Colonic mucosa (tissue), 4 donors: ENCODE data around the gene FBN1. TPM values are rescaled to one million over a fixed set of nuclear protein-coding genes. Genes with fewer than 3 reads are reported as not detected.

ENCODE experiments used
- DNase-seq: peaks from one replicate; pipeline ENCODE4 v3.0.0-alpha.2; 2020
- H3K27ac ChIP-seq: fragments of 200-600 bp; one replicate; pipeline ENCODE4 v1.8.0; 2021
- H3K27me3 ChIP-seq: fragments of 200-600 bp; one replicate; pipeline ENCODE4 v1.8.0; 2021
- H3K36me3 ChIP-seq: fragments of 200-600 bp; one replicate; pipeline ENCODE4 v1.8.0; 2021
- H3K4me1 ChIP-seq: fragments of 200-600 bp; one replicate; pipeline ENCODE4 v1.8.0; 2021; ENCODE audit warnings: mild to moderate bottlenecking
- H3K4me3 ChIP-seq: fragments of 200-600 bp; one replicate; pipeline ENCODE4 v1.8.0; 2021
- H3K9ac ChIP-seq, 2 donors: one replicate each; pipeline ENCODE4 v1.7.0; 2013; ENCODE audit warnings: control low read depth in 2 of 2, low read depth in 2 of 2, low read length in 2 of 2
- H3K9me3 ChIP-seq: fragments of 200-600 bp; one replicate; pipeline ENCODE4 v1.8.0; 2021
- intact Hi-C: fragments of 100-400 bp; cut with DNase I; formaldehyde crosslinking; loops from one replicate; pipeline ENCODE4 v1.14.1; 2022
- total RNA-seq, 2 donors: library from RNA; stranded (reverse); fragmentation: NEBNext Ultra II Directional in 1 of 2; extraction: Animal tissue kit (Norgen Biotek cat#: 25700) in 1 of 2; gene quantifications; one replicate each; pipeline ENCODE4 v1.2.1, GENCODE V29; 2021
- TF ChIP-seq, protein P1 (sequence below): fragments of 200-600 bp; IDR thresholded peaks from one replicate; pipeline ENCODE4 v1.8.0; 2022; ENCODE audit warnings: antibody characterized with exemption, mild to moderate bottlenecking
- donor health status: healthy.
- donor health status: DM: no; HTN: no; CAD: no.
- donor health status: DM: no; HTN: no; CAD: no.

Gene FBN1
- total RNA-seq, 2 donors from 2014 or later, result 6.6 to 19.5 TPM

DNA sequence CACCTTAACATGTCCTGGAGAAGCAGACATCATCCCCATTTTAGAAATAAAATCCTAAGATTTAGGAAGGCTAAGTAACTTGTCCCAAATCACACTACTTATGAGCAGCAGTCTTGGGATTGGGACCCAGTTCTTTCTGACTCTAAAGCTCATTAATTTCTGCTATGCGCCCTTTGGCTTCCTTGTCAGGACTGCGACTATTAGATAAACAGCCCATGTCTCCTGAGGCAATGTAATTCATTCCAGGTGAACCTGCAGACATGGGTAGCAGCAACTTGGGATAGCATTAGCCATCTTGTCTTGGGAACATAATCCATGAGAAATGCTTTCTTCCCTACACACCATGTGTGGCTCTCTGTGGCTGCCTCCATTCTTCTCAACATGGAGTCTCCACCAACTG lies 32.3 kb upstream of the FBN1 start:
- TF ChIP-seq, protein P1, sequence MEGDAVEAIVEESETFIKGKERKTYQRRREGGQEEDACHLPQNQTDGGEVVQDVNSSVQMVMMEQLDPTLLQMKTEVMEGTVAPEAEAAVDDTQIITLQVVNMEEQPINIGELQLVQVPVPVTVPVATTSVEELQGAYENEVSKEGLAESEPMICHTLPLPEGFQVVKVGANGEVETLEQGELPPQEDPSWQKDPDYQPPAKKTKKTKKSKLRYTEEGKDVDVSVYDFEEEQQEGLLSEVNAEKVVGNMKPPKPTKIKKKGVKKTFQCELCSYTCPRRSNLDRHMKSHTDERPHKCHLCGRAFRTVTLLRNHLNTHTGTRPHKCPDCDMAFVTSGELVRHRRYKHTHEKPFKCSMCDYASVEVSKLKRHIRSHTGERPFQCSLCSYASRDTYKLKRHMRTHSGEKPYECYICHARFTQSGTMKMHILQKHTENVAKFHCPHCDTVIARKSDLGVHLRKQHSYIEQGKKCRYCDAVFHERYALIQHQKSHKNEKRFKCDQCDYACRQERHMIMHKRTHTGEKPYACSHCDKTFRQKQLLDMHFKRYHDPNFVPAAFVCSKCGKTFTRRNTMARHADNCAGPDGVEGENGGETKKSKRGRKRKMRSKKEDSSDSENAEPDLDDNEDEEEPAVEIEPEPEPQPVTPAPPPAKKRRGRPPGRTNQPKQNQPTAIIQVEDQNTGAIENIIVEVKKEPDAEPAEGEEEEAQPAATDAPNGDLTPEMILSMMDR, result no peak

DNA sequence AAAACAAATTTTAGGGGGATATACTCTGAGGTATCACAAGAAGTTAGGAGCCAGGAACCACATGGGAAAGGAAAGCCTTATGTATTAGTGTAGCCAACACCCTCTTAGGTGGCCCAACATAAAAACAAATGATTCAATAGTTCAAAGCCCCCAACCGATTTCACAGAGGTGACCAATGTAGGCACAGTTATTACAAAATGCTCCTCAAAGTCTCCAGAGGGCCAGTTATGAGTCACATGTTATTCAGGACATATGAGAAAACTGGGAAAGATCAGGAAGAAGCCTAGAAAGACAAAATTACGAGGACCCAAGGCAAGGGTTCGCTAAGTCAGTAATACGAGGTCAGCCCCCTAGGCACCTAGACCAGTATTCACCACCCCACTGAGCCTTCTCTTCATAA lies 29.9 kb upstream of the FBN1 start:
- TF ChIP-seq, protein P1, result no peak
- H3K27ac ChIP-seq, result no peak overlapping the region
- intact Hi-C loops, result no loop called here
- no peak overlapping the region for H3K4me3 ChIP-seq
- no peaks in the 10 kb centered on the region for H3K4me1 ChIP-seq
- H3K9me3 ChIP-seq, result no peaks in the 10 kb centered on the region
- no peaks in the 10 kb centered on the region for H3K36me3 ChIP-seq
- DNase-seq, result no peak
- no peaks in the 10 kb centered on the region for H3K27me3 ChIP-seq
- H3K9ac ChIP-seq, result no peak overlapping the region

More for the DNA sequence above, 32.3 kb upstream of the FBN1 start:
- Histone ChIP-seq H3K4me3 (no peak overlapping the region), H3K9ac (no peak overlapping the region), H3K27me3 (no peaks in the 10 kb centered on the region), H3K27ac (no peak overlapping the region), H3K4me1 (no peaks in the 10 kb centered on the region), H3K9me3 (no peaks in the 10 kb centered on the region), H3K36me3 (no peaks in the 10 kb centered on the region)
- no peak for DNase-seq
- intact Hi-C loops, result no loop called here

DNA sequence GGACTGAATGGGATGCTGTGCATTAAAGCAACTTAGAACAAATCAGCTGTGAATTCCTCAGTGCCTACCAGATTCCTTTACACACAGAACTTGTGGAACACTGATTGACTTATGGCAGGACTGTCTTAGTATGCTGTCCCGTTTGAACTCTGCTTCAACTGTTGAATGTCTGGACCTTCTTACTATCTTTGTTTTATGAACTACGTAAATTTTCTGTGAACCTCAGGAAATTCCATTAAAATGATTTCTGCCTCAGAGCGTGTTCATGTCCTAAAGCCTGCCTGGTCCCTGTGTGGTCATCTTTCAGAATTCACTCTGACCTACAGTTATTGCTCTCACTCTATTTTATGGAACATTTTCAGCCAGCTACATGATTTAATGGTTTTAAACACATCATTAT lies 29.4 kb upstream of the FBN1 start:
- TF ChIP-seq, protein P1, result no peak
- Histone ChIP-seq H3K9me3 (no peaks in the 10 kb centered on the region), H3K4me1 (no peaks in the 10 kb centered on the region), H3K36me3 (no peaks in the 10 kb centered on the region), H3K9ac (no peak overlapping the region), H3K27me3 (no peaks in the 10 kb centered on the region), H3K27ac (no peak overlapping the region), H3K4me3 (no peak overlapping the region)
- intact Hi-C loops, result no loop called here
- no peak for DNase-seq

DNA sequence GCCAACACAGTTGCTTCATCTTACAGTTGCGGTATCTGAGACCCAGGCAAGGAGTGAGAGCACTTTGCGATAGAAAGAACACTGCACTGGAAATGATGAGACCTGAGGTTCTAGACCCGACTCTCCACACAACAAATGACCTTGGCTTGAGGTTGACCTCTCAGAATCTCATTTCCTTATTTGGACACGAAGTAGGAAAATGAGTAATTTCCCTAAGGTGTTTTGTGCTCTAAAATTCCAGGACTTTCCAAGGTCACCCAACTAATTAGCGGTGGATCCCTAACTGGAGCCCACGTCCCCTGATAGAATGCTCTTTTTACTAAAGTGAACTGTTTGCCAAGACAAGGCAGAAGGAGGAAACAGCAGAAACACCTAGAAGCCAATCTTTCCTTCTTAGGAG lies 26.7 kb upstream of the FBN1 start:
- DNase-seq, result no peak
- Histone ChIP-seq H3K9me3 (no peaks in the 10 kb centered on the region), H3K4me3 (no peak overlapping the region), H3K27me3 (no peaks in the 10 kb centered on the region), H3K4me1 (no peaks in the 10 kb centered on the region), H3K27ac (no peak overlapping the region), H3K9ac (no peak overlapping the region), H3K36me3 (no peaks in the 10 kb centered on the region)
- intact Hi-C loops, result no loop called here
- TF ChIP-seq, protein P1, result no peak

DNA sequence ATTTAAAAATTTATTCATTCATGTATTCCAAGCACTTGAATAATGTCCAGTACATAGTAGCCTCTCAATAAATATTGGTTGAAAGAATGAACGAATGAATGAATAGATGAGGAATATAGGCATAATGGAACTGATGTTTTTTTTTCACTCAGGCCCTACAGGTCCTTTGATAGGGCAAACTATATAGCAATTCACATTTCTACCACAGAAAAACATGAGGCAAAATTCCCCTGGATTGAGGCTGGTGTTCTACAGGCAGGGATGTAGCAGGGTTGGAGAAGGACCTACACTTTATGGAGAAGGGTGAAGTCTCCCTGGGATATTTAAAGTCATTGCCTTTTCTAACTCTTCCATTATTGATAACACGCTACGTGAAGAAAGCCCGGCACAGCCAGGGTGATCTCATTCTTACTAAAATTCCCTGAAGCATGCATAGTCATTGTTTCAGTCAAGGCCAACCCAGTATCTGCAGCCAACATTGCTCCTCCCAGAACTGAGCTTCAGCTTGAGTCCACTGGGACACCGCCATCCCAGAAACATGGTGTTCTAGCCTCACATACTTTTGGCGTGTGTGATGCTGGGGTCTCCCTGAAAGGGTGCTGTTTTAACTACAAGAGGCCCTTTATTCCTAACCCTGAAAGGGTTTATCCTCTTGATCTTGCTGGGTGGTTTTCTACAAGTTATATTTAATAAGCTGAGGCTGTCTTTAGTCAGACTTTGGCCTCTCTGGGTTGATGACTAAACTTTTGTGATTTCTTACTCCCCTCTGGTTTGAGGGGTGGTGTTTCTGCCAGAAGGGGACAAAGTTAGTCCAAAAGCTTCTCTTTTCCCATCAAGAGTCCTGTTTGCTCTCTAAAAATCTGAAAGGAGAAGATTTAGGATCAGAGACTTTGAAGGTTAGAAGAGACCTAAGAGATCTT lies 25.9 kb upstream of the FBN1 start:
- no peak for DNase-seq
- Histone ChIP-seq H3K36me3 (no peaks in the 10 kb centered on the region), H3K9ac (no peak overlapping the region), H3K4me1 (no peaks in the 10 kb centered on the region), H3K9me3 (no peaks in the 10 kb centered on the region), H3K27me3 (no peaks in the 10 kb centered on the region), H3K4me3 (no peak overlapping the region), H3K27ac (no peak overlapping the region)
- intact Hi-C loops, result no loop called here
- TF ChIP-seq, protein P1, result no peak
